GM18499 (cell line): ENCODE measurements around the gene DEGS1.

ENCODE experiments used
- ATAC-seq: cut with Tn5 transposase; IDR thresholded peaks from one replicate; pipeline ENCODE4 v1.9.1; 2021; ENCODE audit warnings: moderate number of reproducible peaks; ENCODE audit not compliant: insufficient read depth, unreplicated experiment

DEGS1 gene

GRCh38 chr1:224182866-224183590 lies at the start of gene DEGS1:
DEGS1 (plus strand) TSS chr1:224183240; CDS start chr1:224183337, 97 bp downstream.
- peak; percentile 30 for ATAC-seq

GRCh38 chr1:224133741-224134299 lies 49.2 kb upstream of the DEGS1 start:
- no peak for ATAC-seq

GRCh38 chr1:224137518-224137917 lies 45.5 kb upstream of the DEGS1 start:
- no peak for ATAC-seq

- ATAC-seq, result no peak
These were observed 44.8 kb upstream of the DEGS1 start for GRCh38 chr1:224138198-224138597.

- no peak for ATAC-seq
These were observed 41.3 kb upstream of the DEGS1 start for GRCh38 chr1:224141693-224142092.

GRCh38 chr1:224149709-224150108 lies 33.3 kb upstream of the DEGS1 start:
- no peak for ATAC-seq

GRCh38 chr1:224151117-224151516 lies 31.9 kb upstream of the DEGS1 start:
- no peak for ATAC-seq

- no peak for ATAC-seq
These were observed 25.7 kb upstream of the DEGS1 start for GRCh38 chr1:224157316-224157715.

- no peak for ATAC-seq
These were observed 23.5 kb upstream of the DEGS1 start for GRCh38 chr1:224159541-224159940.

GRCh38 chr1:224160171-224160682 lies 22.8 kb upstream of the DEGS1 start:
- ATAC-seq, result no peak

GRCh38 chr1:224162768-224163167 lies 20.3 kb upstream of the DEGS1 start:
- no peak for ATAC-seq

- ATAC-seq, result no peak
These were observed 19.7 kb upstream of the DEGS1 start for GRCh38 chr1:224163311-224163710.

GRCh38 chr1:224168859-224169380 lies 14.1 kb upstream of the DEGS1 start:
- peak; percentile 84 for ATAC-seq

GRCh38 chr1:224169718-224170270 lies 13.2 kb upstream of the DEGS1 start:
- no peak for ATAC-seq

GRCh38 chr1:224170343-224170742 lies 12.7 kb upstream of the DEGS1 start:
- ATAC-seq, result no peak

GRCh38 chr1:224170748-224171478 lies 12.1 kb upstream of the DEGS1 start:
- ATAC-seq, result no peak

GRCh38 chr1:224172229-224172628 lies 10.8 kb upstream of the DEGS1 start:
- ATAC-seq, result no peak

- no peak for ATAC-seq
These were observed 9.5 kb upstream of the DEGS1 start for GRCh38 chr1:224173523-224173922.

GRCh38 chr1:224175617-224176016 lies 7.4 kb upstream of the DEGS1 start:
- ATAC-seq, result no peak

GRCh38 chr1:224177356-224177999 lies 5.6 kb upstream of the DEGS1 start:
- no peak for ATAC-seq
